ENCODE data around the gene DUSP22.

The DUSP22 gene

GRCh38 chr6:301526-301925 lies 9.2 kb downstream of the DUSP22 start:
- ATAC-seq (ENCODE audit: insufficient read depth, low read depth) (no peak), DNase-seq (no peak)
- TF ChIP-seq, protein P1, sequence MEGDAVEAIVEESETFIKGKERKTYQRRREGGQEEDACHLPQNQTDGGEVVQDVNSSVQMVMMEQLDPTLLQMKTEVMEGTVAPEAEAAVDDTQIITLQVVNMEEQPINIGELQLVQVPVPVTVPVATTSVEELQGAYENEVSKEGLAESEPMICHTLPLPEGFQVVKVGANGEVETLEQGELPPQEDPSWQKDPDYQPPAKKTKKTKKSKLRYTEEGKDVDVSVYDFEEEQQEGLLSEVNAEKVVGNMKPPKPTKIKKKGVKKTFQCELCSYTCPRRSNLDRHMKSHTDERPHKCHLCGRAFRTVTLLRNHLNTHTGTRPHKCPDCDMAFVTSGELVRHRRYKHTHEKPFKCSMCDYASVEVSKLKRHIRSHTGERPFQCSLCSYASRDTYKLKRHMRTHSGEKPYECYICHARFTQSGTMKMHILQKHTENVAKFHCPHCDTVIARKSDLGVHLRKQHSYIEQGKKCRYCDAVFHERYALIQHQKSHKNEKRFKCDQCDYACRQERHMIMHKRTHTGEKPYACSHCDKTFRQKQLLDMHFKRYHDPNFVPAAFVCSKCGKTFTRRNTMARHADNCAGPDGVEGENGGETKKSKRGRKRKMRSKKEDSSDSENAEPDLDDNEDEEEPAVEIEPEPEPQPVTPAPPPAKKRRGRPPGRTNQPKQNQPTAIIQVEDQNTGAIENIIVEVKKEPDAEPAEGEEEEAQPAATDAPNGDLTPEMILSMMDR (IDR thresholded peaks at IDR 0.05; ENCODE audit: borderline replicate concordance, extremely low read depth, low read length, poor library complexity, severe bottlenecking) = no peak
- TF ChIP-seq EZH2 (IDR thresholded peaks at IDR 0.05; ENCODE audit: borderline replicate concordance, low read depth, low read length, severe bottlenecking) = no peak
- no peaks in the 10 kb centered on the region for H3K79me2 ChIP-seq (ENCODE audit: insufficient read depth, low read length)
- H3K27me3 ChIP-seq (ENCODE audit: insufficient read depth, low read length, poor library complexity) = no peaks in the 10 kb centered on the region
- peaks cover 3% of the 10 kb centered on the region; the same call in 1 of the 2 replicates for H4K20me1 ChIP-seq (ENCODE audit: insufficient read depth, low read length)
- no peak overlapping the region for H3K4me2 ChIP-seq (ENCODE audit: insufficient read depth, low read length)
- H2AFZ ChIP-seq (ENCODE audit: low read depth, low read length) = no peak overlapping the region
- H3K27ac ChIP-seq (ENCODE audit: low read length) = no peak overlapping the region
- H3K9me3 ChIP-seq (ENCODE audit: insufficient read depth, low read length, severe bottlenecking) = no peaks in the 10 kb centered on the region
- H3K4me1 ChIP-seq (ENCODE audit: insufficient read depth, low read length) = no peaks in the 10 kb centered on the region
- no peak overlapping the region for H3K4me3 ChIP-seq (ENCODE audit: low read depth in 1 of 2, low read length in 2 of 2)
- H3K36me3 ChIP-seq (ENCODE audit: insufficient read depth, low read length) = no peaks in the 10 kb centered on the region
- no peak overlapping the region for H3K9ac ChIP-seq (ENCODE audit: low read depth, low read length)

DNA sequence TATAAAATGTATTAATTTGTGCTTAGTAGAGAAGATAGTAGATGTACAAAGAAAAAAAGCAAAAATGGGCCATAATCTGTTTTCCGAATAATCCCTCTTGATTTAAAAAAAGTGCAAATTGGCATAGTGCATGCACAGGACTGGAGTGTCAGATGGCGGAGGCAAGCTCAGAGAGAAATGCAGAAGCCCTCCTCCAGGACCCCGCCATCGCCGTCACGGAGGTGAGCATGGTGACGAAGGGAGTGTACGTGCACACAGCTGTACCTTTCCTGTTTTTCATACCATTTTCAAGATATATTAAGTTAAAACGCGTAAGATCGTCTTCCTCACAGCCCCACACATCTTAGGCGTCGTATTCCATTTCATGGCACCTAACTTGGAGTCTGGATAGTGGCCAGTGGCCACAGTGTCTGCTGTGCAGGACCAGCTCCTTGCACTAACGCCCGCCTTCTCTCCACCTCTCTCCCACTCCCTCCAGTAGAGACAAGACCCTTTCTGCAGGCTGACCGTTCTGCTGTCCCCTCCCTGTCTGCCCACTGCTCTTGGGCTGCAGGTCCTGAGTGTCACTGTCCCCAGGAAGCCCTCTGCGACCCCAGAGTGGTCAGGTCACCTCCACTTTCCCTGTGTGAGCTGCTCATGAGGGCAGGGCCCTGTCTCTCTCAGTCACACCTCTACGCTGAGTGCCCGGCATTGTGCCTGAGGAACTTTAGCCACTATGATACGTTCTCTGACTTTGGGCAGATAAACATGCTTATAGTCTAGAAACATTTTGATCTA lies 9.8 kb downstream of the DUSP22 start:
- no peaks in the 10 kb centered on the region for H3K27me3 ChIP-seq (ENCODE audit: insufficient read depth, low read length, poor library complexity)
- DNase-seq = no peak
- no peaks in the 10 kb centered on the region for H3K79me2 ChIP-seq (ENCODE audit: insufficient read depth, low read length)
- no peaks in the 10 kb centered on the region for H3K9me3 ChIP-seq (ENCODE audit: insufficient read depth, low read length, severe bottlenecking)
- TF ChIP-seq, protein P1 (IDR thresholded peaks at IDR 0.05; ENCODE audit: borderline replicate concordance, extremely low read depth, low read length, poor library complexity, severe bottlenecking) = no peak
- no peak for TF ChIP-seq EZH2 (IDR thresholded peaks at IDR 0.05; ENCODE audit: borderline replicate concordance, low read depth, low read length, severe bottlenecking)
- no peak overlapping the region for H3K4me3 ChIP-seq (ENCODE audit: low read depth in 1 of 2, low read length in 2 of 2)
- H2AFZ ChIP-seq (ENCODE audit: low read depth, low read length) = no peak overlapping the region
- peaks cover 3% of the 10 kb centered on the region; the same call in 1 of the 2 replicates for H4K20me1 ChIP-seq (ENCODE audit: insufficient read depth, low read length)
- no peak for ATAC-seq (ENCODE audit: insufficient read depth, low read depth)
- H3K36me3 ChIP-seq (ENCODE audit: insufficient read depth, low read length) = no peaks in the 10 kb centered on the region
- no peak overlapping the region for H3K27ac ChIP-seq (ENCODE audit: low read length)
- no peaks in the 10 kb centered on the region for H3K4me1 ChIP-seq (ENCODE audit: insufficient read depth, low read length)
- H3K4me2 ChIP-seq (ENCODE audit: insufficient read depth, low read length) = no peak overlapping the region
- no peak overlapping the region for H3K9ac ChIP-seq (ENCODE audit: low read depth, low read length)

DNA sequence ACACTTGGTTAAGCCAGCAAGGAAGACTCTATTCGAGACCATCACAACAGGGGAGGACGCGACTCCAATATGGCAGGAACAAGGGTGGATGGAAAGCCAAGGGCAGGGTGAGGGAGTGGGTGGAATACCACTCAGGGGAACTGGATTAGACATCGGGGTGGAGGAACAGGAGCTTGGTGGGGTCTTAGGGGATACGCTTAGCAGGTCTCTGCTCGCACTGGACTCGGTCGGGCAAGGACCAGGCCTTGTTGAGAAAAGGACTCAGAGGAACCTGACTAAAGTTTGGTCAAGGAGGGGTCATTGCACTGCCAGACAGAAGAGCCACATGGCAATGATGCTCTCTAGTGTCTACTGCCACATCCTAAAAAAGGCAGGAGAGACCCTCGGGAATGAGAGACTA lies 10.5 kb downstream of the DUSP22 start:
- no peak for TF ChIP-seq EZH2 (IDR thresholded peaks at IDR 0.05; ENCODE audit: borderline replicate concordance, low read depth, low read length, severe bottlenecking)
- TF ChIP-seq, protein P1 (IDR thresholded peaks at IDR 0.05; ENCODE audit: borderline replicate concordance, extremely low read depth, low read length, poor library complexity, severe bottlenecking) = no peak
- H2AFZ ChIP-seq (ENCODE audit: low read depth, low read length) = no peak overlapping the region
- no peaks in the 10 kb centered on the region for H3K4me1 ChIP-seq (ENCODE audit: insufficient read depth, low read length)
- H4K20me1 ChIP-seq (ENCODE audit: insufficient read depth, low read length) = peaks cover 3% of the 10 kb centered on the region; the same call in 1 of the 2 replicates
- H3K9ac ChIP-seq (ENCODE audit: low read depth, low read length) = no peak overlapping the region
- no peak overlapping the region for H3K27ac ChIP-seq (ENCODE audit: low read length)
- ATAC-seq (ENCODE audit: insufficient read depth, low read depth) = no peak
- H3K9me3 ChIP-seq (ENCODE audit: insufficient read depth, low read length, severe bottlenecking) = no peaks in the 10 kb centered on the region
- H3K36me3 ChIP-seq (ENCODE audit: insufficient read depth, low read length) = no peaks in the 10 kb centered on the region
- no peaks in the 10 kb centered on the region for H3K27me3 ChIP-seq (ENCODE audit: insufficient read depth, low read length, poor library complexity)
- DNase-seq = no peak
- no peak overlapping the region for H3K4me3 ChIP-seq (ENCODE audit: low read depth in 1 of 2, low read length in 2 of 2)
- H3K79me2 ChIP-seq (ENCODE audit: insufficient read depth, low read length) = no peaks in the 10 kb centered on the region
- H3K4me2 ChIP-seq (ENCODE audit: insufficient read depth, low read length) = no peak overlapping the region

Measured in DND-41 (cell line).